SU-DHL-6 (cell line): Measurements from ENCODE around the gene MRGPRD.

Experiments used
- H2AFZ ChIP-seq: fragments of 200-600 bp; sonication (generic); 2 replicates; pipeline ENCODE4 v1.6.1; 2014; ENCODE audit warnings: low read depth, mild to moderate bottlenecking, moderate library complexity, mixed read lengths, antibody characterized with exemption, low read length; ENCODE audit not compliant: severe bottlenecking
- H3F3A ChIP-seq: fragments of 200-600 bp; shearing (Covaris generic); 2 replicates; pipeline ENCODE4 v1.6.0; 2016; ENCODE audit warnings: antibody characterized with exemption, mild to moderate bottlenecking; ENCODE audit not compliant: insufficient read depth
- H3K27ac ChIP-seq: fragments of 200-600 bp; sonication (generic); 2 replicates; pipeline ENCODE4 v1.5.1; 2016; ENCODE audit warnings: low read depth, mild to moderate bottlenecking, low read length, moderate library complexity, mixed read lengths
- H3K27me3 ChIP-seq: fragments of 200-600 bp; sonication (generic), shearing (Covaris generic); 2 replicates; pipeline ENCODE4 v1.6.0; 2014; ENCODE audit warnings: mild to moderate bottlenecking, low read length
- H3K36me3 ChIP-seq: fragments of 200-600 bp; sonication (generic); 2 replicates; pipeline ENCODE4 v1.6.1; 2014; ENCODE audit warnings: mild to moderate bottlenecking, low read length, mixed read lengths
- H3K4me2 ChIP-seq: fragments of 300-600, 200-600 bp; shearing (Covaris generic), sonication (generic); 2 replicates; pipeline ENCODE4 v1.6.0; 2014; ENCODE audit warnings: low read length, low read depth, mild to moderate bottlenecking; ENCODE audit not compliant: poor library complexity, severe bottlenecking
- H3K4me3 ChIP-seq: fragments of 200-600 bp; sonication (generic); 2 replicates; pipeline ENCODE4 v1.5.1; 2014; ENCODE audit warnings: antibody characterized with exemption, low read length, mild to moderate bottlenecking, mixed read lengths; ENCODE audit not compliant: insufficient read depth, poor library complexity, severe bottlenecking
- H3K79me2 ChIP-seq: fragments of 200-600 bp; sonication (generic); 2 replicates; pipeline ENCODE4 v1.6.1; 2014; ENCODE audit warnings: mild to moderate bottlenecking, low read length, moderate library complexity; ENCODE audit not compliant: insufficient read depth
- H3K9ac ChIP-seq: fragments of 200-600 bp; sonication (generic); 2 replicates; pipeline ENCODE4 v1.7.0; 2014; ENCODE audit warnings: mild to moderate bottlenecking, low read length
- H3K9me2 ChIP-seq: fragments of 200-600 bp; sonication (generic); replicated peaks from 2 replicates; pipeline ENCODE4 v1.6.1; 2014; ENCODE audit warnings: low read length; ENCODE audit not compliant: insufficient read depth
- H3K9me3 ChIP-seq: fragments of 200-600 bp; sonication (generic); 2 replicates; pipeline ENCODE4 v1.6.1; 2014; ENCODE audit warnings: low read length, mixed read lengths; ENCODE audit not compliant: insufficient read depth
- H4K20me1 ChIP-seq: fragments of 200-600 bp; sonication (generic); 2 replicates; pipeline ENCODE4 v1.6.1; 2014; ENCODE audit warnings: low read depth, mild to moderate bottlenecking, antibody characterized with exemption, low read length, moderate library complexity, mixed read lengths
- EZH2phosphoT487 ChIP-seq: fragments of 200-600 bp; sonication (generic), shearing (Covaris generic); conservative IDR thresholded peaks from 2 replicates; pipeline ENCODE4 v1.6.1; 2018; ENCODE audit warnings: mild to moderate bottlenecking, antibody characterized with exemption, low read length, moderate library complexity, mixed read lengths
- TF ChIP-seq, protein P1 (sequence below): fragments of 200-600 bp; sonication (generic); IDR thresholded peaks from one replicate; pipeline ENCODE4 v1.5.1; 2017; ENCODE audit warnings: antibody characterized with exemption, mild to moderate bottlenecking, low read length, moderate library complexity; ENCODE audit not compliant: insufficient read depth, poor library complexity, severe bottlenecking

Gene MRGPRD

DNA sequence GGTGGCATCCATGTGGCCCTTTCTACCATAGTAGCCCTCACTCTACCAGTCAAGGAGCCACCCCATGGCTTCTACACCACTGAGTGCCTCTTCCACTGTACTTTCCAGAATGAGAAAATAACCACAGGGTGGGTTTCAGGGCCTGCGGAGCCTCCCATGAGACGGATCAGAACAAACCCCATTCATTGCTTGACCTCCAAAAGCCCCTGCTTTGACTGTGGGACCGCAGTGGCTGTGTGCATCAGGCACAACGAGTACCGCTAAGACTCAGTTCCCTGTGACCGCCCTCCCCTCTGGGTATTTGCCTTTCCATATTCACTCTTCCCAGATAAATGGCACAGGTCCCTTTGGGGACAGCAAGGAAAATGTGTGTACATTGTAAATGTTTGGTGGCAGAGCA, 43.7 kb upstream of the MRGPRD start:
- Histone ChIP-seq H3K4me3 (no peak overlapping the region), H3K9me2 (no peaks in the 10 kb centered on the region), H3K4me2 (no peak overlapping the region)

DNA sequence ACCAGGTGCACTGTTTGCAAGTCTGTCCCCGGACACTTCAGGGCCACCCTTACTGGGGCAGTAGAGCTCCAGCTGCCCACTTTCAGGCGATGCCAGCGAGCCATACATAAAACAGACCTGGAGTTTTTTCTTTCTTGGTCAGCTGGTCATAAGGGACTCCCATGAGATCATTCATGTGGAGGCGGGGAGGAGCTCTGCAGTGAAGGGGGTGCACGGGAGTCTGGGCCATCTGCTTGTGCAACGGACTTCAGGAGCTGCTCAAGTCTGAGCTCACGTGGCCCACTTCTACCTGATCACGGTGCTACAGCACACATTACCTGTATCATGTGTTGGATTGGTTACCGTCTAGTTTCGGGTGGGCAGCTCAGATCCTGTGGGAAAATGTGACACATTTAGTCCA, 41.5 kb upstream of the MRGPRD start:
- Histone ChIP-seq H3K4me2 (no peak overlapping the region), H3K36me3 (no peaks in the 10 kb centered on the region), H2AFZ (no peak overlapping the region), H4K20me1 (no peaks in the 10 kb centered on the region), H3K27me3 (no peaks in the 10 kb centered on the region), H3K4me3 (no peak overlapping the region), H3F3A (no peaks in the 10 kb centered on the region), H3K9me3 (no peaks in the 10 kb centered on the region), H3K27ac (no peak overlapping the region), H3K9me2 (no peaks in the 10 kb centered on the region), H3K79me2 (no peaks in the 10 kb centered on the region), H3K9ac (no peak overlapping the region)
- TF ChIP-seq, protein P1, sequence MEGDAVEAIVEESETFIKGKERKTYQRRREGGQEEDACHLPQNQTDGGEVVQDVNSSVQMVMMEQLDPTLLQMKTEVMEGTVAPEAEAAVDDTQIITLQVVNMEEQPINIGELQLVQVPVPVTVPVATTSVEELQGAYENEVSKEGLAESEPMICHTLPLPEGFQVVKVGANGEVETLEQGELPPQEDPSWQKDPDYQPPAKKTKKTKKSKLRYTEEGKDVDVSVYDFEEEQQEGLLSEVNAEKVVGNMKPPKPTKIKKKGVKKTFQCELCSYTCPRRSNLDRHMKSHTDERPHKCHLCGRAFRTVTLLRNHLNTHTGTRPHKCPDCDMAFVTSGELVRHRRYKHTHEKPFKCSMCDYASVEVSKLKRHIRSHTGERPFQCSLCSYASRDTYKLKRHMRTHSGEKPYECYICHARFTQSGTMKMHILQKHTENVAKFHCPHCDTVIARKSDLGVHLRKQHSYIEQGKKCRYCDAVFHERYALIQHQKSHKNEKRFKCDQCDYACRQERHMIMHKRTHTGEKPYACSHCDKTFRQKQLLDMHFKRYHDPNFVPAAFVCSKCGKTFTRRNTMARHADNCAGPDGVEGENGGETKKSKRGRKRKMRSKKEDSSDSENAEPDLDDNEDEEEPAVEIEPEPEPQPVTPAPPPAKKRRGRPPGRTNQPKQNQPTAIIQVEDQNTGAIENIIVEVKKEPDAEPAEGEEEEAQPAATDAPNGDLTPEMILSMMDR: no peak
- TF ChIP-seq EZH2phosphoT487: no peak

More for the DNA sequence above, 43.7 kb upstream of the MRGPRD start:
- TF ChIP-seq, protein P1: no peak
- no peak for TF ChIP-seq EZH2phosphoT487
- Histone ChIP-seq H3K27ac (no peak overlapping the region), H3K36me3 (no peaks in the 10 kb centered on the region), H3K27me3 (no peaks in the 10 kb centered on the region), H2AFZ (no peak overlapping the region), H3K9me3 (no peaks in the 10 kb centered on the region), H3K9ac (no peak overlapping the region), H4K20me1 (no peaks in the 10 kb centered on the region), H3F3A (no peaks in the 10 kb centered on the region), H3K79me2 (no peaks in the 10 kb centered on the region)

DNA sequence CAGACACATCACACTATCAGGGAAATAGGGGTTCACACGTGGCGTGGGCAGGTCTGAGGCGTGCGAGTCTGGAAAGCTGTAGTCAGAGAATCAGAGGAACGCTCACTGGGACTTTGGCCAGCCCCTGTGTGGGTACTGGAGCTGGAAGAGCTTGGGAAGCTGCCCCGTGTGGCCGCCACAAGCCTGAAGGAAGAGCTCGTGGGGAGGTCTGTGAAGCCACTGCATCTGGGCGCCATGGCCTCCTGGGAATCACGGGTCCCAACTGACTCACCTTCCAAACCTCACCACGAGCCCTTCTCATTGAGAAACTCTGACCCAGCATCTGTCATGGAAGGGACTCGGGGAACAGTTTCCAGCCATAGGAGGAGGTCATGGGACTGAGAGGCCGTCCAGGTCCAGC, 38.1 kb upstream of the MRGPRD start:
- no peaks in the 10 kb centered on the region for H3K9me2 ChIP-seq
- no peaks in the 10 kb centered on the region for H3K36me3 ChIP-seq
- TF ChIP-seq, protein P1: no peak
- no peak for TF ChIP-seq EZH2phosphoT487
- no peak overlapping the region for H3K27ac ChIP-seq
- H3K4me3 ChIP-seq: no peak overlapping the region
- no peaks in the 10 kb centered on the region for H3F3A ChIP-seq
- H3K79me2 ChIP-seq: no peaks in the 10 kb centered on the region
- no peaks in the 10 kb centered on the region for H3K9me3 ChIP-seq
- H3K4me2 ChIP-seq: no peak overlapping the region
- no peaks in the 10 kb centered on the region for H4K20me1 ChIP-seq
- no peak overlapping the region for H2AFZ ChIP-seq
- no peaks in the 10 kb centered on the region for H3K27me3 ChIP-seq
- H3K9ac ChIP-seq: no peak overlapping the region
